ENCODE measurements around the gene MAL.

DNA sequence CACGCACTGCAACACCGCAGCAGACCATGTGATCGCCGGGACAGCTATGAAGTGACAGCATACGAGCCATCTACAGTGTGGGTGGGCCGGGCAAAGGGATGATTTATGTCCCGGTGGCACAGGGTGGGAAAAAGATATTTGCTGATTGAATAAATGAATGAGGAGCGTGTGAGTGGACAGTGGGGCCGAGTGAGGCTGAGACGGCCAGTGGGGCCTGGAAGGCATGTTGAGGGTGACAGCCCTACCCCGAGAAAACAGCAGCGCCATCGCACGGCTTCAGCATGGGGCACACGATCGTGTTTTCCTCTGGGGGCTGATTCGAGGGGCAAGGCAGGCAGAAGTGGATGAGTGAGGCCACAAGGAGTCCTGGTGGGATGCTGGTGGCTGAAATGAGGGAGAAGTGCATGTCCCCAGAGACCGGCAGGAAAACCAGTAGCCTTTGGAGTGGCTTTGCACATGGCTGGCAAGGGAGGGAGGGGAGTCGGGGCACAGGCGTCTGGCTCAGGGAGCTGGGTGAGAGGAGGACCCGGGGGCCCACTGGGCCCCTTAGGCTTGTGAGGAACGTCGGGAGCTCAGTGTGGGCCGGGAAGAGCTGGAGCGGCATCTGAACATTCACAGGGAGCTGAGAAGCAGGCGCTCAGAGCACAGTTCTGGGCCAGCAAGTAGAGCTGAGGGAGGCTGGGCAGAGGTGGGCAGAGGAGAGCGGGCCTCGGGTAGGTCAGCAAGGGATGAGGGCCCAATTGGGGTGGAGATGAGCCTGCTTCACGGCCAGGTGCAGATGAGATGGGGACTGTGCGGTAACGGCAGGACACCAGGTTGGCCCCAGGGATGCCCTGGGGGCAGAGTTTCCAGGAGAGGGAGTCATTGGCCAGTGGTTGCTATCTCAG is 32.1 kb upstream of the MAL start:
- TF ChIP-seq FOXA1 (IDR thresholded peaks at IDR 0.05) (no peak), TARDBP (IDR thresholded peaks at IDR 0.05) (no peak), ARNT (IDR thresholded peaks at IDR 0.05) (no peak), SP1 (IDR thresholded peaks at IDR 0.05) (no peak), SUZ12 (IDR thresholded peaks at IDR 0.05) (no peak), FOXM1 (IDR thresholded peaks at IDR 0.05; ENCODE audit: borderline replicate concordance) (no peak)
